Choroid plexus epithelial cell (primary cell): ENCODE measurements around the gene ZNF563.
"Not testable (repeated sequence)": the region's sequence is repeated elsewhere in the genome, so short reads cannot be mapped to it uniquely, and the experiment has no call there.

Experiments
- DNase-seq: peaks from one replicate; pipeline ENCODE4 v3.0.0-alpha.2; 2010; ENCODE audit warnings: low read depth
- H3K4me3 ChIP-seq: 2 replicates; pipeline ENCODE4 v1.5.1; 2011; ENCODE audit warnings: low read depth, mild to moderate bottlenecking, control low read depth, low read length, moderate library complexity
- CTCF ChIP-seq: conservative IDR thresholded peaks from 2 replicates; pipeline ENCODE4 v1.5.1; 2011; ENCODE audit warnings: low read depth, mild to moderate bottlenecking, control low read depth, inconsistent platforms, low read length, moderate library complexity

ZNF563 gene

GRCh38 chr19:12333162-12334159, at the start of gene ZNF563:
ZNF563 (minus strand) TSS chr19:12333633; CDS start chr19:12333482, 151 bp downstream.
- no peak for TF ChIP-seq CTCF
- peak; percentile 93 for DNase-seq
- H3K4me3 ChIP-seq, result peak within 1 kb of the TSS; percentile 89

GRCh38 chr19:12380444-12380737, 47.0 kb upstream of the ZNF563 start:
- TF ChIP-seq CTCF, result no peak
- no peak for DNase-seq
- H3K4me3 ChIP-seq, result no peak overlapping the region

GRCh38 chr19:12379732-12380443, 46.5 kb upstream of the ZNF563 start:
- no peak overlapping the region for H3K4me3 ChIP-seq
- no peak for DNase-seq
- TF ChIP-seq CTCF, result no peak

GRCh38 chr19:12374026-12374425, 40.6 kb upstream of the ZNF563 start:
- H3K4me3 ChIP-seq, result no peak overlapping the region
- no peak for DNase-seq
- TF ChIP-seq CTCF, result no peak

- peak; percentile 87 for TF ChIP-seq CTCF
- DNase-seq, result peak; percentile 97
- H3K4me3 ChIP-seq, result peak within 1 kb of the TSS; percentile 91
These were observed 32.1 kb upstream of the ZNF563 start, which contains the start of gene ZNF442 for GRCh38 chr19:12365236-12366162. ZNF442 (minus strand) TSS chr19:12365683; CDS start chr19:12363631, 2,052 bp downstream.

- peak; percentile 30 for DNase-seq
- H3K4me3 ChIP-seq, result peak overlapping the region; percentile 91
- TF ChIP-seq CTCF, result no peak
These were observed 31.2 kb upstream of the ZNF563 start for GRCh38 chr19:12364391-12365235.

GRCh38 chr19:12362236-12362635, 28.8 kb upstream of the ZNF563 start:
- not testable (repeated sequence) for H3K4me3 ChIP-seq, DNase-seq
